K562 (cell line): ENCODE data around the gene KRT28. TPM values are rescaled to one million over a fixed set of nuclear protein-coding genes. Genes with fewer than 3 reads are reported as not detected.

ENCODE experiments used
- CBFA2T2 ChIP-seq: fragments of 450-650 bp; conservative IDR thresholded peaks from 2 replicates; pipeline ENCODE4 v1.6.1; 2017; ENCODE audit warnings: mild to moderate bottlenecking
- CEBPB ChIP-seq: fragments of 450-650 bp; IDR thresholded peaks from 2 replicates; pipeline ENCODE4 v1.6.1; 2016; ENCODE audit warnings: missing genetic modification characterization, missing compliant biosample characterization
- DACH1 ChIP-seq: fragments of 450-650 bp; IDR thresholded peaks from 2 replicates; pipeline ENCODE4 v1.6.1; 2018; ENCODE audit not compliant: partially characterized antibody
- MAZ ChIP-seq, 2 experiments: fragments of 450-650 bp in 1 of 2; sonication (generic) in 1 of 2; formaldehyde crosslinking; IDR thresholded peaks in 1 of 2; conservative IDR thresholded peaks in 1 of 2; 2 replicates each; pipeline versions ENCODE4 v1.4.0 to v1.5.0; 2020; ENCODE audit warnings: mild to moderate bottlenecking in 1 of 2, missing genetic modification reagents in 1 of 2
- NFE2 ChIP-seq: IDR thresholded peaks from 2 replicates; pipeline ENCODE4 v1.6.1; 2014; ENCODE audit warnings: antibody characterized with exemption, low read depth
- PHB ChIP-seq: fragments of 250-450 bp; sonication (Bioruptor Pico); IDR thresholded peaks from 2 replicates; pipeline ENCODE4 v1.5.0; 2021
- PML ChIP-seq: IDR thresholded peaks from 2 replicates; pipeline ENCODE4 v1.6.1; 2012; ENCODE audit warnings: low read length, inconsistent platforms
- RBFOX2 ChIP-seq: fragments of 200-400 bp; formaldehyde crosslinking; IDR thresholded peaks from 2 replicates; pipeline ENCODE4 v1.6.1; 2017; ENCODE audit warnings: low read depth, mild to moderate bottlenecking, low read length, moderate library complexity
- RBM34 ChIP-seq: fragments of 200-400 bp; formaldehyde crosslinking; IDR thresholded peaks from 2 replicates; pipeline ENCODE4 v1.6.1; 2018; ENCODE audit warnings: low read length, borderline replicate concordance; ENCODE audit not compliant: insufficient read depth
- RFX7 ChIP-seq: fragments of 250-450 bp; sonication (Bioruptor Pico); IDR thresholded peaks from 2 replicates; pipeline ENCODE4 v1.5.1; 2021; ENCODE audit warnings: mild to moderate bottlenecking
- TEAD2 ChIP-seq: fragments of 450-650 bp; IDR thresholded peaks from 2 replicates; pipeline ENCODE4 v1.6.1; 2016; ENCODE audit warnings: missing genetic modification characterization, control low read depth, missing compliant biosample characterization
- THAP12 ChIP-seq: fragments of 250-450 bp; sonication (Bioruptor Pico); IDR thresholded peaks from 2 replicates; pipeline ENCODE4 v1.9.0; 2021; ENCODE audit warnings: mild to moderate bottlenecking, inconsistent platforms
- THRA ChIP-seq: fragments of 450-650 bp; IDR thresholded peaks from 2 replicates; pipeline ENCODE4 v1.6.1; 2017; ENCODE audit warnings: mild to moderate bottlenecking, moderate library complexity
- ZNF121 ChIP-seq: sonication (generic); formaldehyde crosslinking; conservative IDR thresholded peaks from 2 replicates; pipeline ENCODE4 v1.8.0; 2022; ENCODE audit warnings: missing genetic modification reagents
- polyA plus RNA-seq, 8 experiments: library from polyadenylated mRNA; depleted of rRNA in 4 of 8; stranded (reverse) in 5 of 8; unstranded in 3 of 8; fragments of >200 nt; fragmentation: Nextera tagmentation in 2 of 8; fragmentation: Illumina TruSeq in 1 of 8; extraction: Ambion mirVana in 2 of 8; extraction: Trizol in 1 of 8; gene quantifications; 2 replicates each; pipeline versions ENCODE4 v1.2.1 to v1.2.3, GENCODE V29; 2011 to 2014; ENCODE audit warnings: inconsistent platforms in 1 of 8, missing spikeins in 1 of 8
- total RNA-seq, 7 experiments: library from RNA; depleted of rRNA in 6 of 7; stranded (reverse); fragments of >200 nt in 6 of 7; fragmentation: Illumina TruSeq in 2 of 7; extraction: Trizol in 2 of 7; gene quantifications; 2 replicates each; pipeline versions ENCODE4 v1.2.1 to v1.2.3, GENCODE V29; 2011 to 2021; ENCODE audit warnings: low replicate concordance in 1 of 7
- TF ChIP-seq, protein P1 (sequence below): sonication (generic); formaldehyde crosslinking; IDR thresholded peaks from 2 replicates; pipeline ENCODE4 v1.8.0; 2022; ENCODE audit warnings: mild to moderate bottlenecking, missing genetic modification reagents, borderline replicate concordance
- TF ChIP-seq, protein P2 (sequence below): sonication (generic); formaldehyde crosslinking; IDR thresholded peaks from 2 replicates; pipeline ENCODE4 v1.8.1; 2022; ENCODE audit warnings: missing genetic modification reagents
- TF ChIP-seq, protein P3 (sequence below), 2 experiments: fragments of 250-450 bp in 1 of 2; fragments of 450-650 bp in 1 of 2; sonication (Bioruptor Pico) in 1 of 2; IDR thresholded peaks; 2 replicates each; pipeline versions ENCODE4 v1.6.1 to v1.8.0; 2016 to 2021; ENCODE audit warnings: mild to moderate bottlenecking in 2 of 2, moderate library complexity in 2 of 2, missing compliant biosample characterization in 1 of 2, missing genetic modification characterization in 1 of 2

KRT28 gene
- total and polyA plus RNA-seq, 9 of the 15 experiments (the other 6 are each of a cell fraction or from before 2014, with no cell fraction given), result not detected

- TF ChIP-seq PHB (no peak), RFX7 (no peak), PML (peak; percentile 97), TEAD2 (tag) (no peak), DACH1 (peak; percentile 82), THAP12 (CRISPR knock-in tag) (no peak), THRA (no peak), RBFOX2 (no peak; the same call in 1 of the 2 replicates), RBM34 (no peak), CEBPB (tag) (peak; percentile 96), NFE2 (peak; percentile 88), ZNF121 (no peak), MAZ (CRISPR knock-in tag; conservative IDR thresholded peaks at IDR 0.05 in 1 of 2, IDR thresholded peaks at IDR 0.05 in 1 of 2) (peak in 1 of 2 experiments; percentile 79; a peak in 1 of 4 replicates), CBFA2T2 (peak; percentile 98)
- TF ChIP-seq, protein P1, sequence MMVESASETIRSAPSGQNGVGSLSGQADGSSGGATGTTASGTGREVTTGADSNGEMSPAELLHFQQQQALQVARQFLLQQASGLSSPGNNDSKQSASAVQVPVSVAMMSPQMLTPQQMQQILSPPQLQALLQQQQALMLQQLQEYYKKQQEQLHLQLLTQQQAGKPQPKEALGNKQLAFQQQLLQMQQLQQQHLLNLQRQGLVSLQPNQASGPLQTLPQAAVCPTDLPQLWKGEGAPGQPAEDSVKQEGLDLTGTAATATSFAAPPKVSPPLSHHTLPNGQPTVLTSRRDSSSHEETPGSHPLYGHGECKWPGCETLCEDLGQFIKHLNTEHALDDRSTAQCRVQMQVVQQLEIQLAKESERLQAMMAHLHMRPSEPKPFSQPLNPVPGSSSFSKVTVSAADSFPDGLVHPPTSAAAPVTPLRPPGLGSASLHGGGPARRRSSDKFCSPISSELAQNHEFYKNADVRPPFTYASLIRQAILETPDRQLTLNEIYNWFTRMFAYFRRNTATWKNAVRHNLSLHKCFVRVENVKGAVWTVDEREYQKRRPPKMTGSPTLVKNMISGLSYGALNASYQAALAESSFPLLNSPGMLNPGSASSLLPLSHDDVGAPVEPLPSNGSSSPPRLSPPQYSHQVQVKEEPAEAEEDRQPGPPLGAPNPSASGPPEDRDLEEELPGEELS, result no peak
- TF ChIP-seq, protein P2, sequence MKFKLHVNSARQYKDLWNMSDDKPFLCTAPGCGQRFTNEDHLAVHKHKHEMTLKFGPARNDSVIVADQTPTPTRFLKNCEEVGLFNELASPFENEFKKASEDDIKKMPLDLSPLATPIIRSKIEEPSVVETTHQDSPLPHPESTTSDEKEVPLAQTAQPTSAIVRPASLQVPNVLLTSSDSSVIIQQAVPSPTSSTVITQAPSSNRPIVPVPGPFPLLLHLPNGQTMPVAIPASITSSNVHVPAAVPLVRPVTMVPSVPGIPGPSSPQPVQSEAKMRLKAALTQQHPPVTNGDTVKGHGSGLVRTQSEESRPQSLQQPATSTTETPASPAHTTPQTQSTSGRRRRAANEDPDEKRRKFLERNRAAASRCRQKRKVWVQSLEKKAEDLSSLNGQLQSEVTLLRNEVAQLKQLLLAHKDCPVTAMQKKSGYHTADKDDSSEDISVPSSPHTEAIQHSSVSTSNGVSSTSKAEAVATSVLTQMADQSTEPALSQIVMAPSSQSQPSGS (CRISPR knock-in tag), result no peak
- TF ChIP-seq, protein P3, sequence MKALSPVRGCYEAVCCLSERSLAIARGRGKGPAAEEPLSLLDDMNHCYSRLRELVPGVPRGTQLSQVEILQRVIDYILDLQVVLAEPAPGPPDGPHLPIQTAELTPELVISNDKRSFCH (CRISPR knock-in tag; IDR thresholded peaks at IDR 0.05), result no peak
- TF ChIP-seq, protein P3 (tag; IDR thresholded peaks at IDR 0.05), result no peak
Observed at GRCh38 chr17:40827746-40828453, 28.1 kb upstream of the KRT28 start (continued).
